ENCODE results near the gene PNMA8A.

PNMA8A gene

DNA sequence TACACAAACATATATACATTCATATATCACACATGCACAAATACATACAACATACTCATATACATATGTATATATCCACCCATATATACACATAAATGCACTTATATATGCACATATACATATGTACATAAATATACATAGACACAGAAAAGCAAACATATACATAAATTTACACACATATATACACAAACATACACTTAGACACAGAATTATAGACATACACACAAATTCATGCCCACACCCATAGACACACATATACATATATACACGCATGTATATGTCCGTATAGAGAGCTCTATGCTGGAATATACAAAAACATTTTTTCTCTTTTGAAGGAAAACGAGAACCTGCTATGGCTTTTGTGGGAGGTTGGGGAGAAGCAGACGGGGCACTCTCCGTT is 20.6 kb downstream of the PNMA8A start:
- H4K20me1 ChIP-seq (ENCODE audit: insufficient read depth, low read length), result no peaks in the 10 kb centered on the region
- H3K36me3 ChIP-seq (ENCODE audit: insufficient read depth, low read length), result no peaks in the 10 kb centered on the region
- H3F3A ChIP-seq (ENCODE audit: insufficient read depth, low read length), result no peaks in the 10 kb centered on the region
- no peak overlapping the region for H3K4me3 ChIP-seq (ENCODE audit: low read depth, low read length, poor library complexity, severe bottlenecking)
- H3K4me1 ChIP-seq (ENCODE audit: insufficient read depth, low read length, severe bottlenecking), result no peaks in the 10 kb centered on the region
- TF ChIP-seq, protein P1, sequence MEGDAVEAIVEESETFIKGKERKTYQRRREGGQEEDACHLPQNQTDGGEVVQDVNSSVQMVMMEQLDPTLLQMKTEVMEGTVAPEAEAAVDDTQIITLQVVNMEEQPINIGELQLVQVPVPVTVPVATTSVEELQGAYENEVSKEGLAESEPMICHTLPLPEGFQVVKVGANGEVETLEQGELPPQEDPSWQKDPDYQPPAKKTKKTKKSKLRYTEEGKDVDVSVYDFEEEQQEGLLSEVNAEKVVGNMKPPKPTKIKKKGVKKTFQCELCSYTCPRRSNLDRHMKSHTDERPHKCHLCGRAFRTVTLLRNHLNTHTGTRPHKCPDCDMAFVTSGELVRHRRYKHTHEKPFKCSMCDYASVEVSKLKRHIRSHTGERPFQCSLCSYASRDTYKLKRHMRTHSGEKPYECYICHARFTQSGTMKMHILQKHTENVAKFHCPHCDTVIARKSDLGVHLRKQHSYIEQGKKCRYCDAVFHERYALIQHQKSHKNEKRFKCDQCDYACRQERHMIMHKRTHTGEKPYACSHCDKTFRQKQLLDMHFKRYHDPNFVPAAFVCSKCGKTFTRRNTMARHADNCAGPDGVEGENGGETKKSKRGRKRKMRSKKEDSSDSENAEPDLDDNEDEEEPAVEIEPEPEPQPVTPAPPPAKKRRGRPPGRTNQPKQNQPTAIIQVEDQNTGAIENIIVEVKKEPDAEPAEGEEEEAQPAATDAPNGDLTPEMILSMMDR (IDR thresholded peaks at IDR 0.05; ENCODE audit: low read length), result no peak
- H3K4me2 ChIP-seq (ENCODE audit: low read length), result no peak overlapping the region
- no peak overlapping the region for H3K27ac ChIP-seq (ENCODE audit: low read depth, low read length, poor library complexity, severe bottlenecking)
- H3K9me2 ChIP-seq (ENCODE audit: low read depth, low read length), result no peaks in the 10 kb centered on the region
- no peaks in the 10 kb centered on the region for H3K79me2 ChIP-seq (ENCODE audit: insufficient read depth, low read length)
- no peaks in the 10 kb centered on the region for H3K9me3 ChIP-seq (ENCODE audit: low read length)
- no peak overlapping the region for H3K9ac ChIP-seq (ENCODE audit: low read length)
- no peaks in the 10 kb centered on the region for H3K27me3 ChIP-seq (ENCODE audit: insufficient read depth, low read length)
- H2AFZ ChIP-seq (ENCODE audit: low read length), result no peak overlapping the region

DNA sequence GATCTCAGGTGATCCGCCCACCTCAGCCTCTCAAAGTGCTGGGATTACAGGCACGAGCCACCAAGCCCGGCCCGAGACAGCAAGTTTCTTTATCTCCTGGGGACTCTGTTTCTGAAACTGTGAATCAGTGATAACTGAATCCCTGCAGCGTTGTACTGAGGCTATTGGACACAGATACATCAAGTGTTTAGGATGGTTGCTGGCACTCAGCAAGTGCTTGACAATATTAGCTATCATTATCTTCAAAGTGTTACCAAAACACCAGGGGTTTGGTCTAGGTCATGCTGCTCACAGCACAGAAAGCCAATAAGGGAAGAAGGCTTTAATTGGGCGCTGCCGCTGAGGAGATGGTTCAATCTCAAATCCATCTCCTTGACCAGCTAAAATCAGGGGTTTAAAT is 22.1 kb downstream of the PNMA8A start:
- H3K9ac ChIP-seq (ENCODE audit: low read length), result no peak overlapping the region
- no peaks in the 10 kb centered on the region for H3K4me1 ChIP-seq (ENCODE audit: insufficient read depth, low read length, severe bottlenecking)
- H3F3A ChIP-seq (ENCODE audit: insufficient read depth, low read length), result no peaks in the 10 kb centered on the region
- H3K36me3 ChIP-seq (ENCODE audit: insufficient read depth, low read length), result no peaks in the 10 kb centered on the region
- no peak overlapping the region for H3K4me3 ChIP-seq (ENCODE audit: low read depth, low read length, poor library complexity, severe bottlenecking)
- no peak overlapping the region for H3K4me2 ChIP-seq (ENCODE audit: low read length)
- no peaks in the 10 kb centered on the region for H3K9me3 ChIP-seq (ENCODE audit: low read length)
- no peak overlapping the region for H3K27ac ChIP-seq (ENCODE audit: low read depth, low read length, poor library complexity, severe bottlenecking)
- no peak overlapping the region for H2AFZ ChIP-seq (ENCODE audit: low read length)
- H4K20me1 ChIP-seq (ENCODE audit: insufficient read depth, low read length), result no peaks in the 10 kb centered on the region
- no peaks in the 10 kb centered on the region for H3K27me3 ChIP-seq (ENCODE audit: insufficient read depth, low read length)
- no peak for TF ChIP-seq EZH2 (IDR thresholded peaks at IDR 0.05; ENCODE audit: borderline replicate concordance, low read length)
- TF ChIP-seq, protein P1 (IDR thresholded peaks at IDR 0.05; ENCODE audit: low read length), result no peak
- no peaks in the 10 kb centered on the region for H3K9me2 ChIP-seq (ENCODE audit: low read depth, low read length)
- no peaks in the 10 kb centered on the region for H3K79me2 ChIP-seq (ENCODE audit: insufficient read depth, low read length)

DNA sequence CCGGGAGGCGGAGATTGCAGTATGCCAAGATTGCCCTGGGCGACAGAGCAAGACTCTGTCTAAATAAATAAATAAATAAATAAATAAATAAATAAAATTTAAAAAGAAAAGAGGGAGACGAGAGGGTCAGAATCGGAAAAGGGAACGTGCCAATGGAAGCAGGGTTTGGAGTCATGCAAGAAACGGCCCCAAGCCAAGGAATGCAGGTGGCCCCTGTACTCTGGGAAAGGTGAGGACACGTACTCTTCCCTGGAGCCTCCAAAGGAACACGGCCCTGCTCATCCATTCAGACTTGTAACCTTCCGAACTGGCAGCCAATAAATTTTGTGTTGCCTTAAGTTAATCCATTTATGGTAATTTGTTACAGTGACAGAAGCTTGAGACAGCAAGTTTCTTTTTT is 22.8 kb downstream of the PNMA8A start:
- H3K27ac ChIP-seq (ENCODE audit: low read depth, low read length, poor library complexity, severe bottlenecking), result no peak overlapping the region
- no peaks in the 10 kb centered on the region for H3K4me1 ChIP-seq (ENCODE audit: insufficient read depth, low read length, severe bottlenecking)
- no peaks in the 10 kb centered on the region for H3K9me2 ChIP-seq (ENCODE audit: low read depth, low read length)
- H3K9ac ChIP-seq (ENCODE audit: low read length), result no peak overlapping the region
- H4K20me1 ChIP-seq (ENCODE audit: insufficient read depth, low read length), result no peaks in the 10 kb centered on the region
- H3K4me2 ChIP-seq (ENCODE audit: low read length), result no peak overlapping the region
- H2AFZ ChIP-seq (ENCODE audit: low read length), result no peak overlapping the region
- H3K4me3 ChIP-seq (ENCODE audit: low read depth, low read length, poor library complexity, severe bottlenecking), result no peak overlapping the region
- no peaks in the 10 kb centered on the region for H3K27me3 ChIP-seq (ENCODE audit: insufficient read depth, low read length)
- TF ChIP-seq EZH2 (IDR thresholded peaks at IDR 0.05; ENCODE audit: borderline replicate concordance, low read length), result no peak
- no peaks in the 10 kb centered on the region for H3K36me3 ChIP-seq (ENCODE audit: insufficient read depth, low read length)
- H3F3A ChIP-seq (ENCODE audit: insufficient read depth, low read length), result no peaks in the 10 kb centered on the region
- no peaks in the 10 kb centered on the region for H3K9me3 ChIP-seq (ENCODE audit: low read length)
- no peaks in the 10 kb centered on the region for H3K79me2 ChIP-seq (ENCODE audit: insufficient read depth, low read length)

DNA sequence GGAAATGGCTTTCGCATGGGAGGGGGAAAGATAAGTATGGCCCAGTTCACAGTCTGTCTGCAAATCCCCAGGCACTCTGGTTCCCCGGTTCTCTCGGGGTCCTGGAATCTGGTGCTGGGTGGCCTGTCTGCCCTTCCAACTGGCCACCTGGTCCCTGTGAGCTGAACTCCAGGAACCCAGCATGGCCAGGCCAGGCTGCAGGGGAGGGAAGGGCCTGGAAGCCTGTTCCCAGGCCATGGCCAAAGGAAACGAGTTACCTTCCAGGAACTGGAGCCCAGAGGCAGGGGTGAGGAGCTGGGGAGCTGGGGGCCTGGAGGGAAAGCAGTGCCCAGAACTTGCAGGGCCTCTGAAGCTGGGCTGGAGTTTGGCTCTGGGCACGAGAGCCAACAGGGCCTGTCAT is 23.5 kb downstream of the PNMA8A start:
- H3K4me3 ChIP-seq (ENCODE audit: low read depth, low read length, poor library complexity, severe bottlenecking), result no peak overlapping the region
- no peaks in the 10 kb centered on the region for H3K9me2 ChIP-seq (ENCODE audit: low read depth, low read length)
- no peak overlapping the region for H2AFZ ChIP-seq (ENCODE audit: low read length)
- no peaks in the 10 kb centered on the region for H3K9me3 ChIP-seq (ENCODE audit: low read length)
- no peaks in the 10 kb centered on the region for H3K79me2 ChIP-seq (ENCODE audit: insufficient read depth, low read length)
- no peaks in the 10 kb centered on the region for H4K20me1 ChIP-seq (ENCODE audit: insufficient read depth, low read length)
- no peak overlapping the region for H3K4me2 ChIP-seq (ENCODE audit: low read length)
- H3K9ac ChIP-seq (ENCODE audit: low read length), result no peak overlapping the region
- H3K36me3 ChIP-seq (ENCODE audit: insufficient read depth, low read length), result no peaks in the 10 kb centered on the region
- H3K27ac ChIP-seq (ENCODE audit: low read depth, low read length, poor library complexity, severe bottlenecking), result no peak overlapping the region
- TF ChIP-seq EZH2 (IDR thresholded peaks at IDR 0.05; ENCODE audit: borderline replicate concordance, low read length), result no peak
- TF ChIP-seq, protein P1 (IDR thresholded peaks at IDR 0.05; ENCODE audit: low read length), result no peak
- H3K4me1 ChIP-seq (ENCODE audit: insufficient read depth, low read length, severe bottlenecking), result no peaks in the 10 kb centered on the region
- H3F3A ChIP-seq (ENCODE audit: insufficient read depth, low read length), result no peaks in the 10 kb centered on the region
- no peaks in the 10 kb centered on the region for H3K27me3 ChIP-seq (ENCODE audit: insufficient read depth, low read length)
